Endodermal cell (in vitro differentiated cells): ENCODE data around the gene ARHGEF33. TPM values are rescaled to one million over a fixed set of nuclear protein-coding genes. Genes with fewer than 3 reads are reported as not detected.

Source experiments
- DNase-seq: peaks from one replicate; pipeline ENCODE4 v3.0.0-alpha.2; 2017
- H3K27ac ChIP-seq: 2 replicates; pipeline ENCODE4 v1.5.1; 2013; ENCODE audit warnings: mild to moderate bottlenecking, low read depth, low read length, moderate library complexity
- H3K27me3 ChIP-seq: 2 replicates; pipeline ENCODE4 v1.6.1; 2013; ENCODE audit warnings: mild to moderate bottlenecking, low read length, moderate library complexity; ENCODE audit not compliant: insufficient read depth, control insufficient read depth, poor library complexity, severe bottlenecking
- H3K36me3 ChIP-seq: 2 replicates; pipeline ENCODE4 v1.7.0; 2013; ENCODE audit warnings: mild to moderate bottlenecking, low read length, moderate library complexity; ENCODE audit not compliant: control insufficient read depth, insufficient read depth
- H3K4me1 ChIP-seq: one replicate; pipeline ENCODE4 v1.7.0; 2013; ENCODE audit warnings: low read length; ENCODE audit not compliant: control insufficient read depth, insufficient read depth
- H3K4me3 ChIP-seq: 2 replicates; pipeline ENCODE4 v1.5.1; 2013; ENCODE audit warnings: mild to moderate bottlenecking, low read length, moderate library complexity
- H3K9ac ChIP-seq: 2 replicates; pipeline ENCODE4 v1.6.1; 2013; ENCODE audit warnings: mild to moderate bottlenecking, low read length, moderate library complexity; ENCODE audit not compliant: poor library complexity, severe bottlenecking; ENCODE audit errors: extremely low read depth
- H3K9me3 ChIP-seq: 2 replicates; pipeline ENCODE4 v1.6.1; 2013; ENCODE audit warnings: mild to moderate bottlenecking, low read length, moderate library complexity; ENCODE audit not compliant: control insufficient read depth
- H3K27ac Mint-ChIP-seq: 2 replicates; pipeline ENCODE4 v1.8.0; 2020; ENCODE audit warnings: mixed read lengths
- H3K27me3 Mint-ChIP-seq: 2 replicates; pipeline ENCODE4 v1.8.0; 2021; ENCODE audit warnings: mild to moderate bottlenecking, mixed read lengths; ENCODE audit not compliant: insufficient read depth
- H3K36me3 Mint-ChIP-seq: 2 replicates; pipeline ENCODE4 v1.8.0; 2020; ENCODE audit warnings: low read depth, mixed read lengths
- H3K4me1 Mint-ChIP-seq: 2 replicates; pipeline ENCODE4 v1.8.0; 2020; ENCODE audit warnings: mixed read lengths
- H3K4me3 Mint-ChIP-seq: 2 replicates; pipeline ENCODE4 v1.8.0; 2020; ENCODE audit warnings: mild to moderate bottlenecking, moderate library complexity, mixed read lengths
- H3K9me3 Mint-ChIP-seq: 2 replicates; pipeline ENCODE4 v1.8.0; 2020; ENCODE audit warnings: mild to moderate bottlenecking, mixed read lengths
- CTCF ChIP-seq: fragments of 200-600 bp; sonication (generic); conservative IDR thresholded peaks from 2 replicates; pipeline ENCODE4 v1.5.0; 2021; ENCODE audit warnings: antibody characterized with exemption, mild to moderate bottlenecking
- WGBS, 2 experiments: methylation state at CpG; one replicate each; pipeline versions ENCODE4 v1.1.5 to v1.1.7; 2013; ENCODE audit warnings: missing lambda C conversion rate in 2 of 2, mixed read lengths in 1 of 2; ENCODE audit not compliant: insufficient coverage in 1 of 2, insufficient read length in 1 of 2; 5-methylcytosine and 5-hydroxymethylcytosine counted together
- total RNA-seq, 2 donors: library from RNA; stranded (reverse); fragmentation: NEBNext Ultra II Directional in 1 of 2; extraction: Animal tissue kit (Norgen Biotek cat#: 25700) in 1 of 2; gene quantifications; 2 replicates in 1 of 2; 3 replicates in 1 of 2; pipeline ENCODE4 v1.2.1, GENCODE V29; 2021

ARHGEF33 gene
- total RNA-seq, 2 donors from 2014 or later = 0.57 to 1.00 TPM

- DNase-seq = no peak
- H3K27me3 ChIP-seq = no peaks in the 10 kb centered on the region
- no peaks in the 10 kb centered on the region for H3K9me3 Mint-ChIP-seq
- no peak overlapping the region for H3K27ac ChIP-seq
- no peaks in the 10 kb centered on the region for H3K27me3 Mint-ChIP-seq
- no peak overlapping the region for H3K4me3 ChIP-seq
- 95 to 100% methylated on average over 3 to 4 of the region's 4 CpGs for WGBS, 2 experiments
- peaks cover 10% of the 10 kb centered on the region for H3K36me3 Mint-ChIP-seq
- H3K4me3 Mint-ChIP-seq = no peak overlapping the region
- peaks cover 23% of the 10 kb centered on the region for H3K36me3 ChIP-seq
- H3K9me3 ChIP-seq = no peaks in the 10 kb centered on the region
- H3K27ac Mint-ChIP-seq = no peak overlapping the region
- no peaks in the 10 kb centered on the region for H3K4me1 Mint-ChIP-seq
- H3K4me1 ChIP-seq = no peaks in the 10 kb centered on the region
- H3K9ac ChIP-seq = no peak overlapping the region
- TF ChIP-seq CTCF = no peak
These were observed 129.0 kb downstream of the ARHGEF33 start for GRCh38 chr2:39018638-39019037.

GRCh38 chr2:39020383-39020782, 130.7 kb downstream of the ARHGEF33 start:
- no peaks in the 10 kb centered on the region for H3K27me3 Mint-ChIP-seq

GRCh38 chr2:39022642-39023235, 133.1 kb downstream of the ARHGEF33 start:
- WGBS, 2 experiments = 88 to 92% methylated on average over 5 to 6 of the region's 6 CpGs
- no peaks in the 10 kb centered on the region for H3K4me1 ChIP-seq
- no peaks in the 10 kb centered on the region for H3K9me3 Mint-ChIP-seq
- peaks cover 33% of the 10 kb centered on the region for H3K36me3 ChIP-seq
- no peaks in the 10 kb centered on the region for H3K27me3 Mint-ChIP-seq
- no peaks in the 10 kb centered on the region for H3K27me3 ChIP-seq
- no peaks in the 10 kb centered on the region for H3K4me1 Mint-ChIP-seq
- no peak overlapping the region for H3K4me3 Mint-ChIP-seq
- H3K27ac Mint-ChIP-seq = no peak overlapping the region
- no peaks in the 10 kb centered on the region for H3K9me3 ChIP-seq
- H3K27ac ChIP-seq = no peak overlapping the region
- TF ChIP-seq CTCF = no peak
- no peak overlapping the region for H3K9ac ChIP-seq
- H3K4me3 ChIP-seq = no peak overlapping the region
- H3K36me3 Mint-ChIP-seq = peaks cover 16% of the 10 kb centered on the region
- DNase-seq = no peak

More at GRCh38 chr2:39020383-39020782, 130.7 kb downstream of the ARHGEF33 start:
- no peak overlapping the region for H3K9ac ChIP-seq
- H3K27ac Mint-ChIP-seq = no peak overlapping the region
- no peak for DNase-seq
- H3K36me3 Mint-ChIP-seq = peaks cover 9% of the 10 kb centered on the region
- no peaks in the 10 kb centered on the region for H3K9me3 ChIP-seq
- H3K27me3 ChIP-seq = no peaks in the 10 kb centered on the region
- H3K4me1 Mint-ChIP-seq = no peaks in the 10 kb centered on the region
- TF ChIP-seq CTCF = no peak
- H3K36me3 ChIP-seq = peaks cover 33% of the 10 kb centered on the region
- H3K4me3 Mint-ChIP-seq = no peak overlapping the region
- no peak overlapping the region for H3K27ac ChIP-seq
- no peak overlapping the region for H3K4me3 ChIP-seq
- no peaks in the 10 kb centered on the region for H3K4me1 ChIP-seq
- H3K9me3 Mint-ChIP-seq = no peaks in the 10 kb centered on the region
